Psoas muscle (tissue), 8 donors: ENCODE results near the gene RHO. TPM values are rescaled to one million over a fixed set of nuclear protein-coding genes. Genes with fewer than 3 reads are reported as not detected.

ENCODE experiments used
- ATAC-seq, 4 donors: fragments of 200-7000 bp; cut with Tn5 transposase; one replicate each; pipeline ENCODE4 v1.9.1; 2020; ENCODE audit warnings: moderate library complexity in 3 of 4, mild to moderate bottlenecking in 2 of 4
- DNase-seq, 2 donors: peaks; one replicate each; pipeline ENCODE4 v3.0.0-alpha.2; 2020
- H3K27ac ChIP-seq: fragments of 200-600 bp; one replicate; pipeline ENCODE4 v1.8.0; 2022
- H3K27me3 ChIP-seq, 3 donors: fragments of 200-600 bp in 1 of 3; one replicate each; pipeline versions ENCODE4 v1.6.1 to v1.8.0; 2013 to 2022; ENCODE audit warnings: low read length in 2 of 3, mild to moderate bottlenecking in 2 of 3, moderate library complexity in 1 of 3; ENCODE audit not compliant: insufficient read depth in 3 of 3
- H3K36me3 ChIP-seq, 2 donors: fragments of 200-600 bp in 1 of 2; one replicate each; pipeline versions ENCODE4 v1.6.1 to v1.8.0; 2013 to 2022; ENCODE audit warnings: low read depth in 1 of 2, mild to moderate bottlenecking in 1 of 2, moderate library complexity in 1 of 2; ENCODE audit not compliant: insufficient read depth in 1 of 2
- H3K4me1 ChIP-seq: fragments of 200-600 bp; one replicate; pipeline ENCODE4 v1.8.0; 2022
- H3K4me3 ChIP-seq: fragments of 200-600 bp; one replicate; pipeline ENCODE4 v1.8.0; 2022; ENCODE audit warnings: mild to moderate bottlenecking
- H3K9me3 ChIP-seq: fragments of 200-600 bp; one replicate; pipeline ENCODE4 v1.8.0; 2022
- WGBS, 3 donors: extraction: QIAGEN DNeasy Blood & Tissue Kit; methylation state at CpG; one replicate each; pipeline versions ENCODE4 v1.1.6 to v1.1.7; 2013; 5-methylcytosine and 5-hydroxymethylcytosine counted together
- intact Hi-C, 2 donors: fragments of 100-400 bp; cut with DNase I; formaldehyde crosslinking; loops; one replicate each; pipeline versions ENCODE4 v1.11.0 to v1.14.2; 2022
- polyA plus RNA-seq, 3 donors: library from polyadenylated mRNA; stranded (reverse); fragments of 200-250 nt; gene quantifications; one replicate each; pipeline ENCODE4 v1.2.3, GENCODE V29; 2013
- total RNA-seq, 4 donors: library from RNA; stranded (reverse); fragmentation: NEBNext Ultra II Directional in 2 of 4; extraction: Animal tissue kit (Norgen Biotek cat#: 25700) in 2 of 4; gene quantifications; one replicate each; pipeline versions ENCODE4 v1.2.1 to v1.2.4, GENCODE V29; 2021 to 2023
- TF ChIP-seq, protein P1 (sequence below): fragments of 200-600 bp; IDR thresholded peaks from one replicate; pipeline ENCODE4 v1.8.0; 2022; ENCODE audit warnings: antibody characterized with exemption
- donor health status: healthy with polysubstance abuse.
- donor health status: DM: no; HTN: no; CAD: no; lungs with moderate emphysema.
- donor health status: Bipolar disorder and iron deficiency.
- donor health status: healthy.
- donor health status: DM: yes; HTN: yes; CAD: no.
- donor health status: DM: no; HTN: no; CAD: no.
- donor health status: DM: no; HTN: no; CAD: no.
- donor health status: DM: yes; HTN: yes; CAD: no.

RHO gene
- total and polyA plus RNA-seq, 7 donors = 0.01 TPM; not detected in 6

DNA sequence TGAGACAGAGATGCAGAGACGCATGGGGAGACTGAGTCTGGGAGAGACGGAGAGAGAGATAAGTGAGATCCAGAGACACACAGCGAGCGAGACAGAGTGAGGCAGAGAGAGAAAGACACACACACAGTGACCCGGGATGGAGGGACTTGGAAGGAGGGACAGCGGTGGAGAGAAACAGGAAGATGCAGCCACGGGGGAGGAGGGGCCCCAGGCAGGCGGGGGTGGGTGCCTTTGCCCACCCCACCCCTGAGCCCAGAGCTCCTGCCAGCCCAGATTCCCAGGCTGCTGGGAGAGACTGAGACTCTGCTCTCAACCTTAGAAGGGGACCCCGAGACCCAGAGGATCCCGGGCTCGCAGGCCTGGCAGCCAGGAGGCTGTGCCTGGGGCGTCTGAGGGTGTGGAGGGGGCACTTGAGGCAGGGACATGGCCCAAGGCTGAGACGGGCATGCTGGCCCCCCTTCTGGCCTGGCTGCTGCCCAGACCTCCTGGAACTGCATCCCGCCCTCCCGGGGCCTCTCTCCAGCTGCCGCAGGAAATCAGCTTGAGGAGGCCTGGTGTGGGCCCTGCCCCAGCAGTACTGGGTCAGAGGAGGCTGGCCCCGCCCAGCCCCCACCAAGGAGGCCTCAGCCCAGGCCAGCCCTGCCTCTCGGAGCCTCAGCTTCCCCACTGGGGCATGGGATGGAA is 32.6 kb downstream of the RHO start:
- Histone ChIP-seq H3K36me3 (peaks cover 0 to 44% of the 10 kb centered on the region in 2 donors), H3K27ac (peak overlapping the region; percentile 66), H3K27me3 (no peaks in the 10 kb centered on the region), H3K4me1 (peaks cover 24% of the 10 kb centered on the region), H3K4me3 (peak overlapping the region; percentile 4), H3K9me3 (no peaks in the 10 kb centered on the region)
- ATAC-seq (peak; percentile 48 to 70 (median 62)), DNase-seq (peak; percentile 85 to 91)
- intact Hi-C loops = no loop called here
- 29 to 38% (median 37%) methylated on average over 13 to 18 of the region's 18 CpGs for WGBS, 3 donors
- TF ChIP-seq, protein P1, sequence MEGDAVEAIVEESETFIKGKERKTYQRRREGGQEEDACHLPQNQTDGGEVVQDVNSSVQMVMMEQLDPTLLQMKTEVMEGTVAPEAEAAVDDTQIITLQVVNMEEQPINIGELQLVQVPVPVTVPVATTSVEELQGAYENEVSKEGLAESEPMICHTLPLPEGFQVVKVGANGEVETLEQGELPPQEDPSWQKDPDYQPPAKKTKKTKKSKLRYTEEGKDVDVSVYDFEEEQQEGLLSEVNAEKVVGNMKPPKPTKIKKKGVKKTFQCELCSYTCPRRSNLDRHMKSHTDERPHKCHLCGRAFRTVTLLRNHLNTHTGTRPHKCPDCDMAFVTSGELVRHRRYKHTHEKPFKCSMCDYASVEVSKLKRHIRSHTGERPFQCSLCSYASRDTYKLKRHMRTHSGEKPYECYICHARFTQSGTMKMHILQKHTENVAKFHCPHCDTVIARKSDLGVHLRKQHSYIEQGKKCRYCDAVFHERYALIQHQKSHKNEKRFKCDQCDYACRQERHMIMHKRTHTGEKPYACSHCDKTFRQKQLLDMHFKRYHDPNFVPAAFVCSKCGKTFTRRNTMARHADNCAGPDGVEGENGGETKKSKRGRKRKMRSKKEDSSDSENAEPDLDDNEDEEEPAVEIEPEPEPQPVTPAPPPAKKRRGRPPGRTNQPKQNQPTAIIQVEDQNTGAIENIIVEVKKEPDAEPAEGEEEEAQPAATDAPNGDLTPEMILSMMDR = no peak

GRCh38 chr3:129561619-129562248 is 33.3 kb downstream of the RHO start:
- ATAC-seq (no peak), DNase-seq (peak in 1 of 2 donors; percentile 56)
- peaks cover 24% of the 10 kb centered on the region for H3K4me1 ChIP-seq

DNA sequence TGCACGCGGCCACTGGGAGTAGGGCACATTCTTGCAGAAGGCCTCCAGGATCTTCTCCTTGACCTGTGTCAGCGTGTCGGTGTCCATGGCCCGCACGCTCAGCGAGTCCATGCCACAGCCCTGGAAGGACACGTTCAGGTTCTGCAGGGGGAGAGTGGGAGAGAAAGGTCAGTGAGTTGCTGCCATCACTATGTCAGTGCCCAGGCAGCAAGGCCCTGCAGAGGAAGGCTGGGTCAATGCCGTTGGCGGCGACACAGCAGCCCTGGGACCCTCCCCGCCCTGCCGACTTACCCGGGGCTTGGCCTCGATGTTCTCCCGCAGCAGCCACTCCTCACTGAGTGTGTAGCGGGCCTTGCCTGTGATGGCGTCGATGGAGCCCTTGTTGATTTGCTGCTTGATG is 34.4 kb downstream of the RHO start:
- peak; percentile 9 to 41 for DNase-seq
- intact Hi-C loops = no loop called here
- H3K4me3 ChIP-seq = no peak overlapping the region
- peaks cover 0 to 45% of the 10 kb centered on the region in 2 donors for H3K36me3 ChIP-seq
- no peaks in the 10 kb centered on the region for H3K27me3 ChIP-seq
- ATAC-seq = no peak
- H3K9me3 ChIP-seq = no peaks in the 10 kb centered on the region
- H3K27ac ChIP-seq = no peak overlapping the region
- WGBS, 3 donors = 88 to 90% (median 89%) methylated on average over 19 of the region's 19 CpGs
- TF ChIP-seq, protein P1 = no peak
- peaks cover 24% of the 10 kb centered on the region for H3K4me1 ChIP-seq

More at GRCh38 chr3:129561619-129562248, 33.3 kb downstream of the RHO start:
- H3K9me3 ChIP-seq = no peaks in the 10 kb centered on the region
- peaks cover 0 to 38% of the 10 kb centered on the region in 2 donors for H3K36me3 ChIP-seq
- TF ChIP-seq, protein P1 = no peak
- H3K27me3 ChIP-seq = no peaks in the 10 kb centered on the region
- H3K4me3 ChIP-seq = no peak overlapping the region
- intact Hi-C loops = no loop called here
- 74 to 82% (median 79%) methylated on average over 18 of the region's 18 CpGs for WGBS, 3 donors
- H3K27ac ChIP-seq = peak overlapping the region; percentile 66

- DNase-seq = peak; percentile 7 to 42
- no peak overlapping the region for H3K4me3 ChIP-seq
- no peak for ATAC-seq
- intact Hi-C loops = no loop called here
- H3K27ac ChIP-seq = no peak overlapping the region
- TF ChIP-seq, protein P1 = no peak
- peaks cover 20% of the 10 kb centered on the region for H3K4me1 ChIP-seq
- H3K9me3 ChIP-seq = no peaks in the 10 kb centered on the region
- WGBS, 3 donors = 78 to 86% (median 83%) methylated on average over 12 of the region's 12 CpGs
- no peaks in the 10 kb centered on the region for H3K27me3 ChIP-seq
- peaks cover 0 to 43% of the 10 kb centered on the region in 2 donors for H3K36me3 ChIP-seq
Observed at GRCh38 chr3:129563332-129563731, 34.9 kb downstream of the RHO start.
